HepG2 (cell line): ENCODE measurements around the gene SOCS3. TPM values are rescaled to one million over a fixed set of nuclear protein-coding genes. Genes with fewer than 3 reads are reported as not detected.

Experiments
- ARID4A ChIP-seq: sonication (generic); formaldehyde crosslinking; IDR thresholded peaks from 2 replicates; pipeline ENCODE4 v1.5.0; 2020; ENCODE audit warnings: mild to moderate bottlenecking, missing genetic modification reagents, borderline replicate concordance
- ARNTL ChIP-seq: sonication (generic); formaldehyde crosslinking; IDR thresholded peaks from 2 replicates; pipeline ENCODE4 v1.4.0; 2020; ENCODE audit warnings: mild to moderate bottlenecking, missing genetic modification reagents
- ATF6 ChIP-seq: sonication (generic); formaldehyde crosslinking; conservative IDR thresholded peaks from 2 replicates; pipeline ENCODE4 v1.4.0; 2020; ENCODE audit warnings: missing genetic modification reagents
- CBX2 ChIP-seq, 2 experiments: fragments of 200-600 bp in 1 of 2; sonication (generic); formaldehyde crosslinking in 1 of 2; IDR thresholded peaks; 2 replicates each; pipeline versions ENCODE4 v1.7.0 to v1.8.1; 2018 to 2022; ENCODE audit warnings: low read depth in 2 of 2, low read length in 1 of 2, mild to moderate bottlenecking in 1 of 2, missing genetic modification reagents in 1 of 2
- DPF2 ChIP-seq: sonication (generic); formaldehyde crosslinking; IDR thresholded peaks from 2 replicates; pipeline ENCODE4 v1.4.0; 2020; ENCODE audit warnings: mild to moderate bottlenecking, low read depth, missing genetic modification reagents, borderline replicate concordance
- HOXD1 ChIP-seq: sonication (generic); formaldehyde crosslinking; IDR thresholded peaks from 2 replicates; pipeline ENCODE4 v1.5.0; 2020; ENCODE audit warnings: missing genetic modification reagents
- KDM5A ChIP-seq: fragments of 200-600 bp; sonication (generic); IDR thresholded peaks from 2 replicates; pipeline ENCODE4 v1.7.0; 2018; ENCODE audit warnings: antibody characterized with exemption, mild to moderate bottlenecking, low read length, borderline replicate concordance
- NFYC ChIP-seq: IDR thresholded peaks from 2 replicates; pipeline ENCODE4 v1.6.1; 2016; ENCODE audit warnings: missing genetic modification reagents, missing compliant biosample characterization
- NKX3-1 ChIP-seq: sonication (generic); formaldehyde crosslinking; IDR thresholded peaks from 2 replicates; pipeline ENCODE4 v1.5.0; 2020; ENCODE audit warnings: missing genetic modification reagents
- RNF2 ChIP-seq: fragments of 450-650 bp; conservative IDR thresholded peaks from 2 replicates; pipeline ENCODE4 v1.6.1; 2016; ENCODE audit warnings: low read depth
- SALL1 ChIP-seq: sonication (generic); formaldehyde crosslinking; IDR thresholded peaks from 2 replicates; pipeline ENCODE4 v1.8.0; 2022; ENCODE audit warnings: mild to moderate bottlenecking, missing genetic modification reagents
- THYN1 ChIP-seq: sonication (generic); formaldehyde crosslinking; IDR thresholded peaks from 2 replicates; pipeline ENCODE4 v1.8.1; 2023; ENCODE audit warnings: low read depth, mild to moderate bottlenecking, moderate library complexity, missing genetic modification reagents, borderline replicate concordance
- ZFP91 ChIP-seq: sonication (generic); formaldehyde crosslinking; IDR thresholded peaks from 2 replicates; pipeline ENCODE4 v1.9.0; 2022; ENCODE audit warnings: missing genetic modification reagents, mild to moderate bottlenecking, borderline replicate concordance
- ZFY ChIP-seq: sonication (generic); formaldehyde crosslinking; IDR thresholded peaks from 2 replicates; pipeline ENCODE4 v1.4.0; 2020; ENCODE audit warnings: missing genetic modification reagents
- ZKSCAN8 ChIP-seq: IDR thresholded peaks from 2 replicates; pipeline ENCODE4 v1.6.1; 2016; ENCODE audit warnings: borderline replicate concordance, missing genetic modification reagents, missing compliant biosample characterization
- ZNF331 ChIP-seq: sonication (generic); formaldehyde crosslinking; IDR thresholded peaks from 2 replicates; pipeline ENCODE4 v1.4.0; 2020; ENCODE audit warnings: missing genetic modification reagents
- ZNF33A ChIP-seq: sonication (generic); formaldehyde crosslinking; IDR thresholded peaks from 2 replicates; pipeline ENCODE4 v1.5.1; 2020; ENCODE audit warnings: missing genetic modification reagents, mild to moderate bottlenecking, moderate library complexity, borderline replicate concordance
- ZNF350 ChIP-seq: sonication (generic); formaldehyde crosslinking; IDR thresholded peaks from 2 replicates; pipeline ENCODE4 v1.4.0; 2020; ENCODE audit warnings: mild to moderate bottlenecking, low read depth, missing genetic modification reagents, borderline replicate concordance
- ZNF713 ChIP-seq: sonication (generic); formaldehyde crosslinking; IDR thresholded peaks from 2 replicates; pipeline ENCODE4 v1.4.0; 2020; ENCODE audit warnings: mild to moderate bottlenecking, missing genetic modification reagents
- ZNF816 ChIP-seq: sonication (generic); formaldehyde crosslinking; IDR thresholded peaks from 2 replicates; pipeline ENCODE4 v1.8.0; 2022; ENCODE audit warnings: missing genetic modification reagents, mild to moderate bottlenecking, borderline replicate concordance
- polyA plus RNA-seq, 8 experiments: library from polyadenylated mRNA; depleted of rRNA in 3 of 8; stranded (reverse) in 7 of 8; unstranded in 1 of 8; fragments of >200 nt; fragmentation: Illumina TruSeq in 4 of 8; extraction: Trizol in 4 of 8; gene quantifications; 2 replicates each; pipeline versions ENCODE4 v1.2.1 to v1.2.3, GENCODE V29; 2011 to 2016; ENCODE audit warnings: low read depth in 4 of 8, missing spikeins in 1 of 8, mixed read lengths in 1 of 8; ENCODE audit not compliant: insufficient read depth in 1 of 8
- total RNA-seq, 5 experiments: library from RNA; depleted of rRNA; stranded (reverse); fragments of >200 nt; fragmentation: Illumina TruSeq; extraction: Trizol; gene quantifications; 2 replicates each; pipeline ENCODE4 v1.2.3, GENCODE V29; 2016; ENCODE audit warnings: low read depth in 1 of 5

Gene SOCS3
- total and polyA plus RNA-seq, 2 of the 13 experiments (the other 11 are each of a cell fraction or from before 2014, with no cell fraction given), result 0.77 to 2.4 TPM

- TF ChIP-seq ATF6 (CRISPR knock-in tag) (no peak), SALL1 (CRISPR knock-in tag) (peak; percentile 88), DPF2 (no peak), NFYC (CRISPR knock-in tag) (peak; percentile 44; the same call in 1 of the 2 replicates), ZNF33A (CRISPR knock-in tag) (peak; percentile 32; the same call in 1 of the 2 replicates), ZFY (peak; percentile 96), ZNF350 (CRISPR knock-in tag) (peak; percentile 89), THYN1 (CRISPR knock-in tag) (0 out of 2 replicates have a peak, but pooled peaks have one; percentile 71), RNF2 (0 out of 2 replicates have a peak, but pooled peaks have one; percentile 55), CBX2 (IDR thresholded peaks at IDR 0.05; ENCODE audit: low read depth, low read length) (no peak), CBX2 (CRISPR knock-in tag; IDR thresholded peaks at IDR 0.05; ENCODE audit: low read depth) (no peak), ZFP91 (peak; percentile 96), ZNF713 (peak; percentile 92; the same call in 1 of the 2 replicates), ZNF331 (CRISPR knock-in tag) (peak; percentile 89), ARNTL (CRISPR knock-in tag) (peak; percentile 85), ZNF816 (CRISPR knock-in tag) (peak; percentile 65; the same call in 1 of the 2 replicates), ARID4A (CRISPR knock-in tag) (peak; percentile 100), KDM5A (peak; percentile 95), ZKSCAN8 (peak; percentile 94; the same call in 1 of the 2 replicates), NKX3-1 (CRISPR knock-in tag) (no peak), HOXD1 (CRISPR knock-in tag) (peak; percentile 71)
Measured at GRCh38 chr17:78378225-78379130, 18.6 kb upstream of the SOCS3 start, which contains the start of gene PGS1 (continued).
